T-helper 2 cell treated with Interferon-gamma antibody and Interleukin-4, amounts not matched to agents 5 μg/mL and 100 μg/mL, for 36 hours (primary cell): ENCODE measurements around the gene MESP2.

Source experiments
- DNase-seq: peaks from one replicate; pipeline ENCODE4 v3.0.0; 2021; ENCODE audit warnings: low spot score
- H3K27ac Mint-ChIP-seq: one replicate; pipeline ENCODE4 v1.8.0; 2021; ENCODE audit warnings: mild to moderate bottlenecking, mixed read lengths
- H3K27me3 Mint-ChIP-seq: one replicate; pipeline ENCODE4 v1.8.0; 2021; ENCODE audit warnings: low read depth, mixed read lengths
- H3K36me3 Mint-ChIP-seq: one replicate; pipeline ENCODE4 v1.8.0; 2021; ENCODE audit warnings: low read depth, mixed read lengths
- H3K4me1 Mint-ChIP-seq: one replicate; pipeline ENCODE4 v1.8.0; 2021; ENCODE audit warnings: low read depth, mixed read lengths
- H3K4me3 Mint-ChIP-seq: one replicate; pipeline ENCODE4 v1.8.0; 2022; ENCODE audit warnings: mild to moderate bottlenecking, moderate library complexity, mixed read lengths
- H3K9me3 Mint-ChIP-seq: one replicate; pipeline ENCODE4 v1.8.0; 2021; ENCODE audit warnings: mixed read lengths

MESP2 gene

DNA sequence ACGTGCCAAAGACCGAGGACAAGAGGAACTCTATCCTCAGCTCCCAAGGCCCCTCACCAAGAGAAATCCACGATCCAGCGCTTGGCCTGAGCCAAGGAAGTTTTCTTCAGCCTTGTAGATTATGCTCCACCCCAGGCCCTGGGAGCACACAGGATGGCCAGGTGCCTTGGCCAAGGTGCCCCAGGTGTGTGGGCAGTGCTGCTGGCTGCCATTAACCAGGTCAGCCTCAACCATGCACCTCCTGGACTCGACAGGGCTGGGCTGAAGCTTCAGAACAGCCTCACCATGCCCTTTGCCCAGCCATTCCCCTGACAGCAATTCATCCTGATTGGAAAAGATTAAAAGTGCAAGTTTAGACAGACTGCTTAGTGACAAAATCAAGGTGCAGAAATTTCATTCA lies 14.2 kb upstream of the MESP2 start:
- no peaks in the 10 kb centered on the region for H3K36me3 Mint-ChIP-seq
- no peak for DNase-seq
- H3K27ac Mint-ChIP-seq = no peak overlapping the region
- no peak overlapping the region for H3K4me3 Mint-ChIP-seq
- no peaks in the 10 kb centered on the region for H3K9me3 Mint-ChIP-seq
- H3K27me3 Mint-ChIP-seq = peaks cover 3% of the 10 kb centered on the region
- peaks cover 4% of the 10 kb centered on the region for H3K4me1 Mint-ChIP-seq

DNA sequence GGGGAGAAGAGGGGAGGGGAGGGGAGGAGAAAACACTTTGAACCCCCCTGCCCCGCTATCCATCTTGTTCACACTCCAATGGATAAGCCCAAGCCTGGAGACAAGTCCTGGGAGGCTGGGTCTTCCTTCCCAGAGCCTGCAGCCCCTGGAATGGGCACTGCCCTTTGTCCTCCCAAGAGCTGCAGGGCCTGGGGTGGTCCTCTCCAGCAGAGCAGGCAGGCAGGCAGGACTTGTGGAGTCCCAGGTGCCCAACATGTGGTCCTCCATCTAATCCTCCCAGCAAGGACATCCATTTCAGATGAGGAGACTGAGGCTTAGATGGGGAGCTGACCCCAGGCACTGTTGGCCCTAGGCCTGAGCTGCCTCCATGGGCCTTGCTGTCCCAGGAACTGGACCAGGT lies 10.4 kb upstream of the MESP2 start:
- no peak overlapping the region for H3K4me3 Mint-ChIP-seq
- peaks cover 4% of the 10 kb centered on the region for H3K4me1 Mint-ChIP-seq
- H3K27ac Mint-ChIP-seq = no peak overlapping the region
- DNase-seq = no peak
- H3K36me3 Mint-ChIP-seq = no peaks in the 10 kb centered on the region
- H3K27me3 Mint-ChIP-seq = peaks cover 2% of the 10 kb centered on the region
- H3K9me3 Mint-ChIP-seq = no peaks in the 10 kb centered on the region

DNA sequence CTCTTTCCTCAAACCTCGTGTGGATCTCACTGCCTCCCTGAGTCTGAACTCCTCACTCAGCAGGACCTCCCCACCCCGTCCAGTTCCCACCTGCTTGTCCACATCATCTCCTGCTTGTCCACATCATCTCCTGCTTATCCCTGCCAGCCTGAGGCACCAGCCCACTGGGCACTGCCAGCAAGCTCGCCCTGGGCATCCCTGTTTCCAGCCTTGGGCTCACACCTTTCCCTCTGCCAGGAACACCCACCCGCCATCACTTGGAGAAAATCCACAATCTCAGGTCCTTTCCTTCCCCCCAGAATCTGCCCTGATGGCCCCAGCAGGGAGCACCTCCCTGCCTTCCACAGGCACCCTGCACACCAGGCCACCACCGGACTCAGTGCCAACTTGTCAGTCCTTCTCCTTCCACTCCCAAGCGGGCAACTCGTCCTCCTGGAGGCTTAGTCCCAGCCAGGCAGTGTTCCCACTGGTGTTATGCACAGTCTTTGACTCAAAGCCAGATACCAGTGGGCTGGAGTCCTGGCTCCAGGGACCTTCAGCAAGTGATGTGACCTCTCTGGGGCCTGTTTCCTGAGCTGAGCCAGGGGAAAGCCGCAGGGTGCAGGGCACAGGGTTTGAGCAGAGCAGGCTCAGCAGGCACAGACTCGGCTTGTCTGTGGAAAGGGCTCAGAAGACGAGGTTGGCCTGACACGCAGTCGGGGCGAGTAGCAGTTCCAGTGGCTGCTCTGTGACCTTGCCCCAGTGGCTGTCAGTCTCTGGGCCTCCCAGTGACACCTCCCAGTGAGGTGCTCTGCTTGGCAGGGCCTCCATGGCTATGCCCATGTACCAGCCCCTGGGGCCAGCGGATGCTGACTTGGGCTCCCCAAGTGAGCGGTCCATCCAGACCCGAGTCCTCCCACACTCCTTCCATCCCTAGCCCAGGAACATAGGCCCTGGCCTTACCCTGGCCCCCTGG lies 9.5 kb upstream of the MESP2 start:
- H3K9me3 Mint-ChIP-seq = no peaks in the 10 kb centered on the region
- no peak overlapping the region for H3K4me3 Mint-ChIP-seq
- H3K36me3 Mint-ChIP-seq = no peaks in the 10 kb centered on the region
- DNase-seq = no peak
- no peaks in the 10 kb centered on the region for H3K27me3 Mint-ChIP-seq
- H3K4me1 Mint-ChIP-seq = no peaks in the 10 kb centered on the region
- no peak overlapping the region for H3K27ac Mint-ChIP-seq

DNA sequence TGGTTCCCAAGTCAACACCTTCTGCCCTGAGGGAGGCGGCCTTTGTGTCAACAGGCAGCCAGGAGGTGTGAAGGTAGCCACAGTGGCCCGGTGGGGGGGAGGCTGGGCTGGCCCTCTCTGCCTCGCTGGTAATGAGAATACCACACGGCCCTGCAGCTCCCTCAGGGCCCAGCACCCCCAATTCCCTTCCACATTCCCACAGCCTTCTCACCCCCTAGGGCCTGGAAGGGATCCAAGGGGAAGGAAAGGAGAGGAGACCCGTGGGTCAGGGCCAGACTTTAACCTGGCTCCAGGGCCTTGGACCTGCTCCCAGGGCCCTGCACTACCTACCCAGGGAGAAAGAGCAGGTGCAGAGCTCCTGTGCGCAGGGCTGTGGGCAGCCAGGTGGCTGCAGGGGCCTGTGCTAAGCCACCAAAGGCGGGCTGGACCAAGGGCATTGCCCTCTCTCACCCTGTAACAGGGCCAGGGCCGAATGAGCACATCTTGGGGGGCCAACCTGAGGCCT lies 8.7 kb upstream of the MESP2 start:
- Mint-ChIP-seq H3K27ac (no peak overlapping the region), H3K36me3 (no peaks in the 10 kb centered on the region), H3K4me1 (no peaks in the 10 kb centered on the region), H3K9me3 (no peaks in the 10 kb centered on the region), H3K27me3 (no peaks in the 10 kb centered on the region), H3K4me3 (no peak overlapping the region)
- DNase-seq = no peak

DNA sequence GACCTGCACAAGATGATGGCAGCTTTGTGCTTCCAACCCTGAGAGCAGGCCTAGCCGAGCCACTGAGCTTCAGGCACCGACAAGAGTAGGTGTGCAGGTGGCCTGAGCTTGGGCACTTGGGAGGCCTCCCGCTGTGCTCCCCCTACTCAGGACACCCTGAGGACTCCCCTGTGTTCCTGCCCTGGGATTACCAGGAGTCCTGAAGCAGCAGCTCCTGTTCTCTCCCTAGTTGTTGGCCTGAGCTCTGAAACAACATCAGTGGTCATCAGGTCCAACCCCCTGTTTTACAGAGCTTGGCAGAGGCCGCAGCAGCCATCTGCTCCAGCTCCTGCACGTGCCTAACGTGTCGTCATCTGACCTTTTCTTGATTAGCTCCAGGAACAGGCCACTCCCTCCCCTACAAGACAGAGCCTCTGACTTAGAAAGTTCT lies 8.0 kb upstream of the MESP2 start:
- H3K27me3 Mint-ChIP-seq = no peaks in the 10 kb centered on the region
- H3K4me3 Mint-ChIP-seq = no peak overlapping the region
- DNase-seq = no peak
- no peak overlapping the region for H3K27ac Mint-ChIP-seq
- H3K36me3 Mint-ChIP-seq = no peaks in the 10 kb centered on the region
- H3K9me3 Mint-ChIP-seq = no peaks in the 10 kb centered on the region
- H3K4me1 Mint-ChIP-seq = no peaks in the 10 kb centered on the region

DNA sequence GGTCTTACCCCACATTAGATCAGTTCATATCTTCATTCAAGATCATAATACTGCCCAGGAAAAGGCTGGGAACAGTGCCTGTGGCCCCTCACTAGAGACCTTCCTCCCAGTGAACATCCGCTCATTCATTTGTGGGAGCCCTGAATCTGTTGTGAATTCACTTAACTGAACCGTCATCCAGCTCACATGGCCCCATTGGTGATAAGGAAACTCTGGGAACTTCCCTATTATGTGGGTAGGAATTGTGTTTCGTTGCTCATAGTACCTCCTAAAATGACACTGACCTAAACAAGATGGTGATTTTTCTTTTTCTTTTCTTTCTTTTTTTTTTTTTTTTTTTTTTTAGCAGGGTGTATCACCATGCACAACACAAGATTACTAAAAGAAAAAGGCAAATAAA lies 6.8 kb upstream of the MESP2 start:
- Mint-ChIP-seq H3K27me3 (peaks cover 4% of the 10 kb centered on the region), H3K9me3 (no peaks in the 10 kb centered on the region), H3K36me3 (no peaks in the 10 kb centered on the region), H3K27ac (no peak overlapping the region), H3K4me3 (no peak overlapping the region), H3K4me1 (no peaks in the 10 kb centered on the region)
- no peak for DNase-seq

DNA sequence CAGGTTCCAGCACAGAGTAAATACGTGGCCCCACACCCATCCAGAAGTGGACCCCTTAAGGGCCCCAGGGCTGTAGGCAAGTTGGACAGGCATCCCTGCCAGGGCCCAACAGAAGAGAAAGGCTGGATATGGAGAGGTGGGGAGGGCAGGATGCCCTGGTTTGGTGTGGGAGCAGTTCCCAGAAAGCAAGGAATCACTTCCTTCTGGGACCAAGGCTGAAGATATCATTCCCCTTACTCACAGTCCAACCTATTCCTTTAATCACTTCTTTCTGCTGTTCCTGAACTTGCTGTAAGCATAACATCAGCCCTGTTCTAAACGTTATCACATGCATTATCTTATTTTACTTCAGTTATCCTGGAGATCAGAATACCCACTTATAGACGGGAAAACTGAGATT lies 6.1 kb upstream of the MESP2 start:
- Mint-ChIP-seq H3K4me1 (no peaks in the 10 kb centered on the region), H3K27ac (no peak overlapping the region), H3K36me3 (no peaks in the 10 kb centered on the region), H3K27me3 (peaks cover 4% of the 10 kb centered on the region), H3K4me3 (no peak overlapping the region), H3K9me3 (no peaks in the 10 kb centered on the region)
- DNase-seq = no peak

DNA sequence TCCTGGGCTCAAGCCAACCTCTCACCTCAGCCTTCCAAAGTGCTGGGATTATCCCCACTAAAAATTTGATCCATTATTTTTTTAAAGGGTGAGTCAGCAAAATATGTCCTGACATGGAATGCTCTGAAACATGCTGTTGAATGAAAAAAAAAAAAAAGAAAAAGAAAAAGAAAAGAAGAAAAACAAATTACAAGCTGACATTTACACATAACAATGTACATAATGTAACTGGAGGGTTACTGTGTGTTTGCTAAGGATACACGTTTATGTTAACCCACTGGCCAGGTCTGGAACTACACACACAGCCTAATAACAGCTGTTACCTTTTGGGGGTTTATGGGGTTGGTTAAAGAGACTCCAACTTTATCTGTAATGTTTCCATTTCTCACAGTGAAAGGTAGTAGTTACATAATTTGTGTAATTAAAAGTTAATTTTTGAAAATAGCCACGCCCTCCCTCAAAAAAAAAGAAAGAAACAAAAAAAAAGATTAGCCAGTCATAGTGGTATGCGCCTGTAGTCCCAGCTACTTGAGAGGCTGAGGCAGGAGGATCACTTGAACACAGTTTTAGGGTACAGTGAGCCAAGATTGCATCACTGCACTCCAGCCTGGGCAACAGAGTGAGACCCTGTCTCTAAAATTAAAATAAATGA lies 3.1 kb upstream of the MESP2 start:
- Mint-ChIP-seq H3K27ac (no peak overlapping the region), H3K9me3 (no peaks in the 10 kb centered on the region), H3K4me1 (no peaks in the 10 kb centered on the region), H3K27me3 (peaks cover 17% of the 10 kb centered on the region), H3K4me3 (no peak overlapping the region), H3K36me3 (no peaks in the 10 kb centered on the region)
- DNase-seq = no peak

DNA sequence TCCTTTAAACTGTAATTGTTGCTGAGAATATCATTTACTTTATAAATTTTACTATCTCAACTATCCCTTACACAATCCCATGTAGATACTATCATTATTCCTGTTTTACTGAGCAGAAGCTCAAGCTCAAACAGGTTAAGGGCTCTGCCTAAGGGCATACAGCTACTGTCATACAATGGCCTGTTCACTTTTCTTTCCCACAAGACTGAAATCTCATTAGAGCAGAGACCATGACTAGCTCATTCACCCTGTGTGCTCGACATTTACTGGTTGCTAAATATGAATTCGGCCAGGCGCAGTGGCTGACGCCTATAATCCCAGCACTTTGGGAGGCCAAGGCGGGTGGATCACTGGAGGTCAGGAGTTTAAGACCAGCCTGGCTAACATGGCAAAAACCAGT lies 1.6 kb upstream of the MESP2 start:
- no peaks in the 10 kb centered on the region for H3K9me3 Mint-ChIP-seq

DNA sequence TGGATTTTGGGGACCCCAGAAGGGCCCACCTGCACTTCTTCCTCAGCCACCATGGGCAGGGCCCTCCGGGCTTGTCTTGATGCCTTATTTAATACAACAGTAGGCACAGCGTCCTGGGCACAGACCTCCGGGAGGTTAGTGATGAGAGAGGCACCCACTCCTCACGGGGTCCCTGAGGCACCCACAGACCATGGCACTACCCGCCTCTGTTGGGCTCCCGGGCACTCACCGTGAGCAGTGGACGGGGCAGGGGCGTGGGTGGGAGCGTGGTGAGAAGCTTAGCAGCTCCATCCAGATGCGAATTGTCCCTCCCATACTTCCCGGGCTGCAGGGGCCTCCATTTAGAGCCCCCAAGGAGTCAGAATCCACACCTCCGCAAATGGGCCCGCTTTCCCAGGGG lies 317 bp upstream of the MESP2 start:
- Mint-ChIP-seq H3K36me3 (no peaks in the 10 kb centered on the region), H3K9me3 (no peaks in the 10 kb centered on the region), H3K4me3 (no peak overlapping the region), H3K27me3 (peaks cover 19% of the 10 kb centered on the region), H3K27ac (no peak overlapping the region), H3K4me1 (peaks cover 3% of the 10 kb centered on the region)
- DNase-seq = no peak

More for the DNA sequence above, 1.6 kb upstream of the MESP2 start:
- Mint-ChIP-seq H3K4me3 (no peak overlapping the region), H3K36me3 (no peaks in the 10 kb centered on the region), H3K4me1 (no peaks in the 10 kb centered on the region), H3K27me3 (peaks cover 19% of the 10 kb centered on the region), H3K27ac (no peak overlapping the region)
- DNase-seq = no peak

DNA sequence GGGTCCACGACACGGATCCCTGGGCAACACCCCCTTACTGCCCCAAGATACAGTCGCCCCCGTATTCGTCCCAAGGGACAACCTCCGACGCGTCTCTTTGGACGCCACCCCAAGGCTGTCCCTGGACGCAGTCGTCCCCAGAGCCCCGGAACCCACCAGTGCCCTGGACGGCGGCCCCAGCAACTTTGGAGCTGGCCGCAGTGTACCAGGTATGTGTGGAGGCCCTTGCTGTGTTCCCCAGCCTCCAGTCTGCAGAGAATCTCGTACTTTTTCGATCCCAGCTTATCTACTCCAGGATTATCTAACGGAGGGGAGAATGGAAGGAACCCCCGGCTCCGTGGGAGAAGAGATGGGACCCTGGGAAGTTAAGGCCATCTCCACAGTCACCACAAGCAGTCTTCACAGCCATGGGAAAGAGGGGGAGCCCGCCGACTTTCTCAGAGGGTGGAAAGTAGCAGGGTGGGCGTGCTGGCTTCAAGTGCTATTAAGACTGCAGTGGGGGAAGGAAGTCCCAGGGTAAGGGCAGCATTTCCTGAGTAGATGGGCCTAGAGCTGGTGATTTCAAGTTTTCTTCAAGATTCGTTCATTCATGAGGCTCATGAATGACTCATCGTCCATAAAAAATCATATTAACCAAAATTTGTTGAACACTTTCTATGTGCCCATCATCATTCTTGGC lies 1.1 kb downstream of the MESP2 start:
- Mint-ChIP-seq H3K27ac (no peak overlapping the region), H3K4me3 (peak overlapping the region; percentile 52), H3K36me3 (no peaks in the 10 kb centered on the region), H3K4me1 (peaks cover 11% of the 10 kb centered on the region), H3K27me3 (peaks cover 19% of the 10 kb centered on the region), H3K9me3 (no peaks in the 10 kb centered on the region)
- no peak for DNase-seq

DNA sequence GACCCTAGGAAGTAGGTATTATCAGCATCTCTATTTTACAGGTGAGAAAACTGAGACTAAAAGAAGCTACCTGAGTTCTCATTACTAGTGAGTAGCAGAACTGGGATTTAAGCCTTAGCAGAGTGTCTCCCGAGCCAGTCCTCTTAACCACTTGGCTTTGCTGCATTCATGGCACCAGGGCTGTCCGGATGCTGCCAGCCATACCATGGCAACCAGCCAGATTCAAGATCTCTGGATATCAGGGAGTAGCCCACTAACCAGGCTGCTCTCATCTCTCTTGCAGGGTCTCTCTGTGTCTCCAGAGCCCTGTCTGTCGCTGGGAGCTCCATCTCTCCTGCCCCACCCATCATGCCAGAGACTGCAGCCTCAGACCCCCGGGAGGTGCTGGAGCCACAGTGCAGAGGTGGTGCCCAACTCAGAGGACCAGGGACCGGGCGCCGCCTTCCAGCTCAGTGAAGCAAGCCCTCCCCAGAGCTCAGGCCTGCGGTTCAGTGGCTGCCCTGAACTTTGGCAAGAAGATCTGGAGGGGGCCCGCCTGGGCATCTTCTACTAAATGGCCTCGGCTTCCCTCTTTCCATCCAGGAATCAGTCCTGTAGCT lies 1.7 kb downstream of the MESP2 start:
- DNase-seq = no peak
- H3K36me3 Mint-ChIP-seq = no peaks in the 10 kb centered on the region
- no peak overlapping the region for H3K27ac Mint-ChIP-seq
- H3K4me3 Mint-ChIP-seq = no peak overlapping the region
- H3K27me3 Mint-ChIP-seq = peaks cover 19% of the 10 kb centered on the region
- no peaks in the 10 kb centered on the region for H3K9me3 Mint-ChIP-seq
- peaks cover 11% of the 10 kb centered on the region for H3K4me1 Mint-ChIP-seq

DNA sequence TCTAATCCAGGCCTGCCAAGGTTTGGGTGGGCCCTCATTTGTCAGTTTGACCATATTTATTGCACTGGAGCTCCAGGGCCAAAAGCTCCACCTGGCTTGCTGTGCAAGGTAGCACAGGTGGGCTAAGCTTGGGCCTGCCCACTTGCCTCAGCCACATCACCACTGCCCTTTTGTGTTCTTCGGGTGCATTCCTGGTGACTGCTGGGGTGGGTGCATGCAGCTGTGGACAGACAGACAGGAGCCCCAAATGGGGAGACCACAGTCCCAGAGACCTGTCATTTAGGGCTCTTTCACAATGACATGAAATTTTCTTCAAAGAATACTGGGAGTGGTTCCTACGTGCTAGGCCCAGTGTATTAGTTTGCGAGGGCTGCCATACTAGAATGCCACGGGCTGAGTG lies 2.7 kb downstream of the MESP2 start:
- Mint-ChIP-seq H3K4me1 (peaks cover 11% of the 10 kb centered on the region), H3K36me3 (no peaks in the 10 kb centered on the region), H3K4me3 (no peak overlapping the region), H3K9me3 (no peaks in the 10 kb centered on the region), H3K27me3 (peaks cover 19% of the 10 kb centered on the region), H3K27ac (no peak overlapping the region)
- DNase-seq = no peak

DNA sequence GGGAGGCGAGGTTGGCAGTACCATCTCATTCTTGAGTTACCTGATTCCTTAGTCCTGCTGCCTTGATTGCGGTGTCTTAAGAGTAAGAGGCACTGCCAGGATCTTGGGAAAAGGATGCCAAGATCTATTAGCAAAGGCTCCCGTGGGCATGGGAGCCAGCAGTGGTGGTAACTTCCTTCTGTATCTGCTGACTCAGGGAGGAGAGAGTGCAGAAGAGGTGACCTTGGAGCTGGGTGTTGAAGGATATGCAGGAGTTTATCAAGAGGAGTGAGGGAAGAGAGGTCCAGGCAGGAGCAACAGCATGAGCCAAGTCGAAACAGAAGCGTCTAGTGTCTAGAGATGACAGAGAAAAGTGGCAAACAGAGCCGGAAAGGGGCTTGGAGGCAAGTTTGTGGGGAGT lies 4.5 kb downstream of the MESP2 start:
- peaks cover 11% of the 10 kb centered on the region for H3K4me1 Mint-ChIP-seq
- H3K27me3 Mint-ChIP-seq = peaks cover 13% of the 10 kb centered on the region
- no peak overlapping the region for H3K4me3 Mint-ChIP-seq
- DNase-seq = no peak
- H3K27ac Mint-ChIP-seq = no peak overlapping the region
- H3K9me3 Mint-ChIP-seq = no peaks in the 10 kb centered on the region
- no peaks in the 10 kb centered on the region for H3K36me3 Mint-ChIP-seq
